K562 (cell line): ENCODE results near the gene ERAL1. TPM values are rescaled to one million over a fixed set of nuclear protein-coding genes. Genes with fewer than 3 reads are reported as not detected.

Experiments used
- ATF1 ChIP-seq, 2 experiments: fragments of 450-650 bp in 1 of 2; IDR thresholded peaks; 2 replicates each; pipeline ENCODE4 v1.6.1; 2016; ENCODE audit warnings: missing compliant biosample characterization in 1 of 2, missing genetic modification characterization in 1 of 2
- BMI1 ChIP-seq: fragments of 150-350 bp; IDR thresholded peaks from 2 replicates; pipeline ENCODE4 v1.6.1; 2014; ENCODE audit warnings: low read length
- ETS2 ChIP-seq: IDR thresholded peaks from 2 replicates; pipeline ENCODE4 v1.6.1; 2016; ENCODE audit warnings: borderline replicate concordance, missing genetic modification characterization, mild to moderate bottlenecking, moderate library complexity, missing compliant biosample characterization; ENCODE audit not compliant: poor library complexity, severe bottlenecking
- FOXO4 ChIP-seq: fragments of 450-650 bp; formaldehyde crosslinking; IDR thresholded peaks from 2 replicates; pipeline ENCODE4 v1.4.0; 2020; ENCODE audit warnings: mild to moderate bottlenecking, moderate library complexity
- HOXB6 ChIP-seq: fragments of 250-450 bp; sonication (Bioruptor Pico); IDR thresholded peaks from 2 replicates; pipeline ENCODE4 v1.5.1; 2022; ENCODE audit warnings: mild to moderate bottlenecking, borderline replicate concordance
- MEF2A ChIP-seq: IDR thresholded peaks from 2 replicates; pipeline ENCODE4 v1.6.1; 2011; ENCODE audit warnings: low read depth, mild to moderate bottlenecking, low read length, moderate library complexity; ENCODE audit not compliant: control insufficient read depth
- MIER1 ChIP-seq: fragments of 450-650 bp; IDR thresholded peaks from 2 replicates; pipeline ENCODE4 v1.6.1; 2016; ENCODE audit warnings: antibody characterized with exemption, mild to moderate bottlenecking, low read depth
- MYNN ChIP-seq, 2 experiments: sonication (generic); formaldehyde crosslinking in 1 of 2; IDR thresholded peaks; 2 replicates each; pipeline versions ENCODE4 v1.5.0 to v1.6.1; 2016 to 2020; ENCODE audit warnings: antibody characterized with exemption in 1 of 2, missing genetic modification reagents in 1 of 2
- NCOA1 ChIP-seq: fragments of 450-650 bp; IDR thresholded peaks from 2 replicates; pipeline ENCODE4 v1.6.1; 2016; ENCODE audit warnings: low read depth
- PRPF4 ChIP-seq: fragments of 200-400 bp; formaldehyde crosslinking; IDR thresholded peaks from one replicate; pipeline ENCODE4 v1.6.1; 2017; ENCODE audit warnings: low read length, low read depth, mild to moderate bottlenecking; ENCODE audit not compliant: insufficient read depth, poor library complexity, severe bottlenecking
- RCOR1 ChIP-seq, 2 experiments: IDR thresholded peaks; 2 replicates each; pipeline ENCODE4 v1.6.1; 2012; ENCODE audit warnings: low read depth in 2 of 2, low read length in 2 of 2, borderline replicate concordance in 1 of 2, improper control_type of control experiment in 1 of 2
- SREBF1 ChIP-seq: fragments of 150-350 bp; IDR thresholded peaks from 2 replicates; pipeline ENCODE4 v1.6.1; 2014; ENCODE audit warnings: antibody characterized with exemption, low read depth, low read length, borderline replicate concordance
- STAT5A ChIP-seq: IDR thresholded peaks from 2 replicates; pipeline ENCODE4 v1.6.1; 2012; ENCODE audit warnings: low read length, inconsistent platforms, borderline replicate concordance
- TAF9B ChIP-seq: fragments of 450-650 bp; IDR thresholded peaks from 2 replicates; pipeline ENCODE4 v1.6.1; 2018; ENCODE audit warnings: mild to moderate bottlenecking; ENCODE audit not compliant: partially characterized antibody
- TRIM25 ChIP-seq: fragments of 450-650 bp; IDR thresholded peaks from 2 replicates; pipeline ENCODE4 v1.7.0; 2016; ENCODE audit warnings: borderline replicate concordance
- USF1 ChIP-seq: sonication (generic); formaldehyde crosslinking; IDR thresholded peaks from 2 replicates; pipeline ENCODE4 v1.9.0; 2022; ENCODE audit warnings: mild to moderate bottlenecking, missing genetic modification reagents
- WHSC1 ChIP-seq: IDR thresholded peaks from one replicate; pipeline ENCODE4 v1.6.1; 2012; ENCODE audit warnings: low read length, control low read depth, inconsistent platforms
- XRCC4 ChIP-seq: IDR thresholded peaks from one replicate; pipeline ENCODE4 v1.6.1; 2011; ENCODE audit not compliant: insufficient read depth, insufficient read length; ENCODE audit errors: extremely low read depth
- ZBTB7A ChIP-seq: IDR thresholded peaks from 2 replicates; pipeline ENCODE4 v1.6.1; 2011; ENCODE audit warnings: low read depth, mild to moderate bottlenecking, low read length, moderate library complexity, borderline replicate concordance; ENCODE audit not compliant: control insufficient read depth
- ZC3H4 ChIP-seq: sonication (generic); formaldehyde crosslinking; IDR thresholded peaks from 2 replicates; pipeline ENCODE4 v1.9.0; 2021; ENCODE audit warnings: missing genetic modification reagents, borderline replicate concordance
- ZKSCAN8 ChIP-seq: fragments of 200-800 bp; sonication (Bioruptor generic); IDR thresholded peaks from 2 replicates; pipeline ENCODE4 v1.6.1; 2016; ENCODE audit warnings: missing genetic modification characterization, missing compliant biosample characterization
- ZNF79 ChIP-seq: fragments of 250-450 bp; sonication (Bioruptor Pico); IDR thresholded peaks from 2 replicates; pipeline ENCODE4 v1.4.0; 2020; ENCODE audit warnings: low read depth, mild to moderate bottlenecking, moderate library complexity
- polyA plus RNA-seq, 8 experiments: library from polyadenylated mRNA; depleted of rRNA in 4 of 8; stranded (reverse) in 5 of 8; unstranded in 3 of 8; fragments of >200 nt; fragmentation: Nextera tagmentation in 2 of 8; fragmentation: Illumina TruSeq in 1 of 8; extraction: Ambion mirVana in 2 of 8; extraction: Trizol in 1 of 8; gene quantifications; 2 replicates each; pipeline versions ENCODE4 v1.2.1 to v1.2.3, GENCODE V29; 2011 to 2014; ENCODE audit warnings: inconsistent platforms in 1 of 8, missing spikeins in 1 of 8
- total RNA-seq, 7 experiments: library from RNA; depleted of rRNA in 6 of 7; stranded (reverse); fragments of >200 nt in 6 of 7; fragmentation: Illumina TruSeq in 2 of 7; extraction: Trizol in 2 of 7; gene quantifications; 2 replicates each; pipeline versions ENCODE4 v1.2.1 to v1.2.3, GENCODE V29; 2011 to 2021; ENCODE audit warnings: low replicate concordance in 1 of 7

The ERAL1 gene
- total and polyA plus RNA-seq, 9 of the 15 experiments (the other 6 are each of a cell fraction or from before 2014, with no cell fraction given), result 37.5 to 351 (median 106) TPM

- TF ChIP-seq RCOR1 (IDR thresholded peaks at IDR 0.05; ENCODE audit: borderline replicate concordance in 1 of 2, low read depth in 2 of 2, low read length in 2 of 2) (peak in 1 of 2 experiments; percentile 42; a peak in 1 of 4 replicates), TRIM25 (no peak), ZBTB7A (peak; percentile 3; the same call in 1 of the 2 replicates), MEF2A (no peak), MIER1 (no peak), ATF1 (CRISPR knock-in tag; IDR thresholded peaks at IDR 0.05) (no peak), ATF1 (tag; IDR thresholded peaks at IDR 0.05) (0 out of 2 replicates have a peak, but pooled peaks have one; percentile 21), ETS2 (tag) (no peak), ZNF79 (CRISPR knock-in tag) (no peak), BMI1 (no peak), PRPF4 (no peak), ZKSCAN8 (CRISPR knock-in tag) (no peak), XRCC4 (no peak), STAT5A (no peak), HOXB6 (CRISPR knock-in tag) (no peak), NCOA1 (no peak), TAF9B (no peak), ZC3H4 (no peak), USF1 (CRISPR knock-in tag) (no peak), WHSC1 (no peak), SREBF1 (no peak), MYNN (IDR thresholded peaks at IDR 0.05) (no peak), MYNN (CRISPR knock-in tag; IDR thresholded peaks at IDR 0.05) (no peak), FOXO4 (no peak)
Observed at GRCh38 chr17:28906706-28907438, 52.1 kb downstream of the ERAL1 start (continued).
